Measurements from ENCODE around the gene GLI3.

Gene GLI3

GRCh38 chr7:42103020-42103419 is 134.0 kb downstream of the GLI3 start:
- Histone ChIP-seq H2AFZ (ENCODE audit: low read depth, low read length) (no peak overlapping the region), H3K4me2 (ENCODE audit: low read length) (no peak overlapping the region), H3K27ac (ENCODE audit: low read length) (no peak overlapping the region), H3K4me3 (ENCODE audit: low read length) (no peak overlapping the region), H3K4me1 (ENCODE audit: low read length) (no peaks in the 10 kb centered on the region), H4K20me1 (ENCODE audit: insufficient read depth, low read length) (no peaks in the 10 kb centered on the region), H3K36me3 (replicated peaks; ENCODE audit: low read depth, low read length) (no peaks in the 10 kb centered on the region), H3K9ac (ENCODE audit: low read length) (no peak overlapping the region), H3K79me2 (ENCODE audit: low read length) (no peaks in the 10 kb centered on the region), H3K27me3 (ENCODE audit: low read depth, low read length) (no peaks in the 10 kb centered on the region), H3K9me3 (ENCODE audit: insufficient read depth, low read length) (no peaks in the 10 kb centered on the region)
- TF ChIP-seq EZH2phosphoT487 (IDR thresholded peaks at IDR 0.05; ENCODE audit: low read depth) (no peak), CTCF (IDR thresholded peaks at IDR 0.05; ENCODE audit: low read depth, low read length) (no peak)

DNA sequence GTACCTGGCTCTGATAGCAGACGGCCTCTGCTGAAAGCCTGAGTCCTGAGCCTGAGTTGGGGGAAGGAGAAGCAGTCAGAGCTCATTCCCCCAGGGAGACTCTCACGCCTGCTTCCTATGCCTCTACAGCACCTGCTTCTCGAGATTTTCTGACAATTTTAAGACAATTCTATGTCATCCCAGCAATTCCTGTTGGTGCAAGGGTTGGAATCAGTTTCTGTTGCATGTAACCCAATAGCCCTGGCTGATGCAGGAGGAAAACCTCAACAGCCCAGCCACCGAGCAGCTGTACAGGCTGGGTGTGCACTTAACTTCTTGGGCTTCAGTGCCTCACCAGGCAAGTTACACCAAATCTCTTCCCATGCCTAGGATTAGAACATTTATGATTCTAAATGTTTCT is 134.7 kb downstream of the GLI3 start:
- no peak overlapping the region for H3K4me2 ChIP-seq (ENCODE audit: low read length)
- no peaks in the 10 kb centered on the region for H4K20me1 ChIP-seq (ENCODE audit: insufficient read depth, low read length)
- H3K4me1 ChIP-seq (ENCODE audit: low read length) = no peaks in the 10 kb centered on the region
- no peak overlapping the region for H3K9ac ChIP-seq (ENCODE audit: low read length)
- no peaks in the 10 kb centered on the region for H3K36me3 ChIP-seq (replicated peaks; ENCODE audit: low read depth, low read length)
- no peak overlapping the region for H2AFZ ChIP-seq (ENCODE audit: low read depth, low read length)
- TF ChIP-seq EZH2phosphoT487 (IDR thresholded peaks at IDR 0.05; ENCODE audit: low read depth) (no peak), CTCF (IDR thresholded peaks at IDR 0.05; ENCODE audit: low read depth, low read length) (no peak)
- no peak overlapping the region for H3K27ac ChIP-seq (ENCODE audit: low read length)
- no peaks in the 10 kb centered on the region for H3K27me3 ChIP-seq (ENCODE audit: low read depth, low read length)
- no peaks in the 10 kb centered on the region for H3K9me3 ChIP-seq (ENCODE audit: insufficient read depth, low read length)
- H3K4me3 ChIP-seq (ENCODE audit: low read length) = no peak overlapping the region
- H3K79me2 ChIP-seq (ENCODE audit: low read length) = no peaks in the 10 kb centered on the region

- Histone ChIP-seq H3K27me3 (ENCODE audit: low read depth, low read length) (no peaks in the 10 kb centered on the region), H3K27ac (ENCODE audit: low read length) (no peak overlapping the region), H3K9me3 (ENCODE audit: insufficient read depth, low read length) (no peaks in the 10 kb centered on the region), H4K20me1 (ENCODE audit: insufficient read depth, low read length) (no peaks in the 10 kb centered on the region), H3K4me2 (ENCODE audit: low read length) (no peak overlapping the region), H3K36me3 (replicated peaks; ENCODE audit: low read depth, low read length) (no peaks in the 10 kb centered on the region), H3K9ac (ENCODE audit: low read length) (no peak overlapping the region), H2AFZ (ENCODE audit: low read depth, low read length) (no peak overlapping the region), H3K79me2 (ENCODE audit: low read length) (no peaks in the 10 kb centered on the region), H3K4me1 (ENCODE audit: low read length) (no peaks in the 10 kb centered on the region), H3K4me3 (ENCODE audit: low read length) (no peak overlapping the region)
- TF ChIP-seq CTCF (IDR thresholded peaks at IDR 0.05; ENCODE audit: low read depth, low read length) (no peak), EZH2phosphoT487 (IDR thresholded peaks at IDR 0.05; ENCODE audit: low read depth) (no peak)
These were observed 136.9 kb downstream of the GLI3 start for GRCh38 chr7:42100156-42100508.

GRCh38 chr7:42099470-42100155 is 137.4 kb downstream of the GLI3 start:
- TF ChIP-seq EZH2phosphoT487 (IDR thresholded peaks at IDR 0.05; ENCODE audit: low read depth) (no peak), CTCF (IDR thresholded peaks at IDR 0.05; ENCODE audit: low read depth, low read length) (no peak)
- no peaks in the 10 kb centered on the region for H4K20me1 ChIP-seq (ENCODE audit: insufficient read depth, low read length)
- no peaks in the 10 kb centered on the region for H3K4me1 ChIP-seq (ENCODE audit: low read length)
- H2AFZ ChIP-seq (ENCODE audit: low read depth, low read length) = no peak overlapping the region
- no peaks in the 10 kb centered on the region for H3K27me3 ChIP-seq (ENCODE audit: low read depth, low read length)
- H3K79me2 ChIP-seq (ENCODE audit: low read length) = no peaks in the 10 kb centered on the region
- H3K9me3 ChIP-seq (ENCODE audit: insufficient read depth, low read length) = no peaks in the 10 kb centered on the region
- no peak overlapping the region for H3K9ac ChIP-seq (ENCODE audit: low read length)
- no peaks in the 10 kb centered on the region for H3K36me3 ChIP-seq (replicated peaks; ENCODE audit: low read depth, low read length)
- no peak overlapping the region for H3K4me2 ChIP-seq (ENCODE audit: low read length)
- H3K27ac ChIP-seq (ENCODE audit: low read length) = no peak overlapping the region
- no peak overlapping the region for H3K4me3 ChIP-seq (ENCODE audit: low read length)

Data from OCI-LY3 (cell line).